Gastroesophageal sphincter (tissue), 3 donors: ENCODE data around the gene ZNF185.

Source experiments
- CTCF ChIP-seq, 4 experiments: fragments of 200-600 bp in 2 of 4; fragments of 450-650 bp in 2 of 4; sonication (generic) in 1 of 4; IDR thresholded peaks; one replicate each; pipeline ENCODE4 v1.5.1; 2017 to 2019; ENCODE audit warnings: antibody characterized with exemption in 4 of 4, mild to moderate bottlenecking in 2 of 4, moderate library complexity in 2 of 4
- EP300 ChIP-seq: sonication (generic); formaldehyde crosslinking; IDR thresholded peaks from one replicate; pipeline ENCODE4 v1.6.1; 2017; ENCODE audit warnings: antibody characterized with exemption, mild to moderate bottlenecking
- POLR2A ChIP-seq, 2 donors: fragments of 450-650 bp; IDR thresholded peaks; one replicate each; pipeline ENCODE4 v1.6.1; 2017; ENCODE audit warnings: antibody characterized with exemption in 2 of 2, mild to moderate bottlenecking in 2 of 2, moderate library complexity in 1 of 2

GRCh38 chrX:152850465-152850864, 47.4 kb upstream of the ZNF185 start:
- TF ChIP-seq CTCF (IDR thresholded peaks at IDR 0.05) (no peak), EP300 (no peak), POLR2A (IDR thresholded peaks at IDR 0.05) (no peak)
